ENCODE measurements around the gene MYH11. TPM values are rescaled to one million over a fixed set of nuclear protein-coding genes. Genes with fewer than 3 reads are reported as not detected.

MYH11 gene
- total RNA-seq, 2 experiments from 2014 or later, result 0.06 TPM; not detected in 1

- DNase-seq, result no peak
- Mint-ChIP-seq H3K9me3 (ENCODE audit: low read depth) (no peaks in the 10 kb centered on the region), H3K4me1 (no peaks in the 10 kb centered on the region), H3K27ac (no peak overlapping the region), H3K4me3 (no peak overlapping the region), H3K36me3 (no peaks in the 10 kb centered on the region), H3K27me3 (peaks cover 20% of the 10 kb centered on the region)
- CTCF ChIA-PET, result no interaction called here
- ATAC-seq, result no peak
These were observed 82.9 kb downstream of the MYH11 start for GRCh38 chr16:15773968-15774367.

- Mint-ChIP-seq H3K27me3 (peaks cover 20% of the 10 kb centered on the region), H3K36me3 (no peaks in the 10 kb centered on the region), H3K4me3 (no peak overlapping the region), H3K4me1 (no peaks in the 10 kb centered on the region), H3K9me3 (ENCODE audit: low read depth) (no peaks in the 10 kb centered on the region), H3K27ac (no peak overlapping the region)
- ATAC-seq (no peak), DNase-seq (no peak)
- CTCF ChIA-PET, result no interaction called here
These were observed 84.1 kb downstream of the MYH11 start for GRCh38 chr16:15772579-15773293.

GRCh38 chr16:15771694-15772093 is 85.1 kb downstream of the MYH11 start:
- Mint-ChIP-seq H3K4me1 (no peaks in the 10 kb centered on the region), H3K9me3 (ENCODE audit: low read depth) (no peaks in the 10 kb centered on the region), H3K4me3 (no peak overlapping the region), H3K27me3 (peaks cover 19% of the 10 kb centered on the region), H3K27ac (no peak overlapping the region), H3K36me3 (no peaks in the 10 kb centered on the region)
- DNase-seq, result no peak
- CTCF ChIA-PET, result no interaction called here
- no peak for ATAC-seq

GRCh38 chr16:15770512-15770911 is 86.3 kb downstream of the MYH11 start:
- Mint-ChIP-seq H3K27ac (no peak overlapping the region), H3K4me1 (peaks cover 2% of the 10 kb centered on the region), H3K4me3 (no peak overlapping the region), H3K27me3 (peaks cover 14% of the 10 kb centered on the region), H3K36me3 (no peaks in the 10 kb centered on the region), H3K9me3 (ENCODE audit: low read depth) (no peaks in the 10 kb centered on the region)
- DNase-seq, result no peak
- CTCF ChIA-PET, result interaction anchor here (1.5 kb wide), 1 partner anchor 51 kb away, joined by 3 read pairs; no protein-coding TSS in a partner anchor
- no peak for ATAC-seq

GRCh38 chr16:15770107-15770506 is 86.7 kb downstream of the MYH11 start:
- peaks cover 14% of the 10 kb centered on the region for H3K27me3 Mint-ChIP-seq
- H3K9me3 Mint-ChIP-seq (ENCODE audit: low read depth), result no peaks in the 10 kb centered on the region
- no peak overlapping the region for H3K4me3 Mint-ChIP-seq
- DNase-seq (no peak), ATAC-seq (no peak)
- H3K4me1 Mint-ChIP-seq, result peaks cover 2% of the 10 kb centered on the region
- CTCF ChIA-PET, result interaction anchor here (1.5 kb wide), 1 partner anchor 51 kb away, joined by 3 read pairs; no protein-coding TSS in a partner anchor
- H3K36me3 Mint-ChIP-seq, result no peaks in the 10 kb centered on the region
- H3K27ac Mint-ChIP-seq, result no peak overlapping the region

GRCh38 chr16:15769239-15769638 is 87.6 kb downstream of the MYH11 start:
- CTCF ChIA-PET, result interaction anchor here (1.0 kb wide), 1 partner anchor 9 kb away, joined by 3 read pairs; no protein-coding TSS in a partner anchor
- ATAC-seq, result no peak
- no peaks in the 10 kb centered on the region for H3K9me3 Mint-ChIP-seq (ENCODE audit: low read depth)
- no peak overlapping the region for H3K27ac Mint-ChIP-seq
- no peaks in the 10 kb centered on the region for H3K36me3 Mint-ChIP-seq
- no peak overlapping the region for H3K4me3 Mint-ChIP-seq
- H3K4me1 Mint-ChIP-seq, result peaks cover 2% of the 10 kb centered on the region
- no peak for DNase-seq
- H3K27me3 Mint-ChIP-seq, result peaks cover 7% of the 10 kb centered on the region

- DNase-seq, result no peak
- H3K4me3 Mint-ChIP-seq, result no peak overlapping the region
- no peaks in the 10 kb centered on the region for H3K27me3 Mint-ChIP-seq
- CTCF ChIA-PET, result no interaction called here
- H3K36me3 Mint-ChIP-seq, result no peaks in the 10 kb centered on the region
- H3K27ac Mint-ChIP-seq, result no peak overlapping the region
- peaks cover 2% of the 10 kb centered on the region for H3K4me1 Mint-ChIP-seq
- ATAC-seq, result no peak
- H3K9me3 Mint-ChIP-seq (ENCODE audit: low read depth), result no peaks in the 10 kb centered on the region
These were observed 88.6 kb downstream of the MYH11 start for GRCh38 chr16:15768201-15768600.

- Mint-ChIP-seq H3K27me3 (peaks cover 6% of the 10 kb centered on the region), H3K27ac (no peak overlapping the region), H3K36me3 (no peaks in the 10 kb centered on the region), H3K4me3 (no peak overlapping the region), H3K9me3 (ENCODE audit: low read depth) (no peaks in the 10 kb centered on the region), H3K4me1 (peaks cover 2% of the 10 kb centered on the region)
- ATAC-seq (no peak), DNase-seq (no peak)
- CTCF ChIA-PET, result interaction anchor here (1.2 to 2.5 kb wide), 3 partner anchors 15 to 361 kb away, joined by 3 to 15 read pairs (median 13); no protein-coding TSS in a partner anchor
These were observed 89.9 kb downstream of the MYH11 start for GRCh38 chr16:15766918-15767317.

- CTCF ChIA-PET, result interaction anchor here (0.6 to 2.5 kb wide), 8 partner anchors 11 to 426 kb away, joined by 3 to 15 read pairs (median 4); no protein-coding TSS in a partner anchor
- ATAC-seq (peak; percentile 76), DNase-seq (peak; percentile 69)
These were observed 90.9 kb downstream of the MYH11 start for GRCh38 chr16:15765880-15766279.

GRCh38 chr16:15765116-15765515 is 91.7 kb downstream of the MYH11 start:
- peaks cover 2% of the 10 kb centered on the region for H3K4me1 Mint-ChIP-seq
- H3K4me3 Mint-ChIP-seq, result no peak overlapping the region
- ATAC-seq (no peak), DNase-seq (no peak)
- peaks cover 9% of the 10 kb centered on the region for H3K27me3 Mint-ChIP-seq
- no peak overlapping the region for H3K27ac Mint-ChIP-seq
- CTCF ChIA-PET, result interaction anchor here (0.8 to 2.5 kb wide), 6 partner anchors 10 to 427 kb away, joined by 3 to 15 read pairs (median 4); no protein-coding TSS in a partner anchor
- H3K36me3 Mint-ChIP-seq, result no peaks in the 10 kb centered on the region
- H3K9me3 Mint-ChIP-seq (ENCODE audit: low read depth), result no peaks in the 10 kb centered on the region

More at GRCh38 chr16:15765880-15766279, 90.9 kb downstream of the MYH11 start:
- Mint-ChIP-seq H3K36me3 (no peaks in the 10 kb centered on the region), H3K27me3 (peaks cover 9% of the 10 kb centered on the region), H3K27ac (no peak overlapping the region), H3K9me3 (ENCODE audit: low read depth) (no peaks in the 10 kb centered on the region), H3K4me1 (peaks cover 2% of the 10 kb centered on the region), H3K4me3 (no peak overlapping the region)

GRCh38 chr16:15764112-15764511 is 92.7 kb downstream of the MYH11 start:
- Mint-ChIP-seq H3K4me1 (peaks cover 2% of the 10 kb centered on the region), H3K4me3 (no peak overlapping the region), H3K9me3 (ENCODE audit: low read depth) (no peaks in the 10 kb centered on the region), H3K27ac (no peak overlapping the region), H3K27me3 (peaks cover 9% of the 10 kb centered on the region), H3K36me3 (no peaks in the 10 kb centered on the region)
- DNase-seq (no peak), ATAC-seq (no peak)
- CTCF ChIA-PET, result interaction anchor here (1.1 kb wide), 1 partner anchor 8 kb away, joined by 3 read pairs; no protein-coding TSS in a partner anchor

GRCh38 chr16:15760129-15760528 is 96.7 kb downstream of the MYH11 start:
- H3K36me3 Mint-ChIP-seq, result no peaks in the 10 kb centered on the region
- CTCF ChIA-PET, result interaction anchor here (0.8 to 1.0 kb wide), 2 partner anchors 20 to 367 kb away, joined by 3 read pairs; no protein-coding TSS in a partner anchor
- no peak for DNase-seq
- H3K4me1 Mint-ChIP-seq, result no peaks in the 10 kb centered on the region
- H3K9me3 Mint-ChIP-seq (ENCODE audit: low read depth), result no peaks in the 10 kb centered on the region
- H3K27me3 Mint-ChIP-seq, result peaks cover 9% of the 10 kb centered on the region
- H3K4me3 Mint-ChIP-seq, result no peak overlapping the region
- H3K27ac Mint-ChIP-seq, result no peak overlapping the region
- ATAC-seq, result no peak

GRCh38 chr16:15759070-15759469 is 97.8 kb downstream of the MYH11 start:
- Mint-ChIP-seq H3K4me1 (no peaks in the 10 kb centered on the region), H3K9me3 (ENCODE audit: low read depth) (no peaks in the 10 kb centered on the region), H3K36me3 (no peaks in the 10 kb centered on the region), H3K27me3 (peaks cover 9% of the 10 kb centered on the region), H3K27ac (no peak overlapping the region), H3K4me3 (no peak overlapping the region)
- CTCF ChIA-PET, result no interaction called here
- DNase-seq (no peak), ATAC-seq (no peak)

Data from activated CD8-positive, alpha-beta memory T cell treated with anti-CD3 and anti-CD28 coated beads, Interleukin-2, amount 10 ng/mL, durations not matched to agents 7 days and 5 days (primary cell).